ENCODE measurements around the gene REC8.
A peak's percentile ranks its signal among the peaks of the same experiment; 100 is the strongest.

REC8 gene

DNA sequence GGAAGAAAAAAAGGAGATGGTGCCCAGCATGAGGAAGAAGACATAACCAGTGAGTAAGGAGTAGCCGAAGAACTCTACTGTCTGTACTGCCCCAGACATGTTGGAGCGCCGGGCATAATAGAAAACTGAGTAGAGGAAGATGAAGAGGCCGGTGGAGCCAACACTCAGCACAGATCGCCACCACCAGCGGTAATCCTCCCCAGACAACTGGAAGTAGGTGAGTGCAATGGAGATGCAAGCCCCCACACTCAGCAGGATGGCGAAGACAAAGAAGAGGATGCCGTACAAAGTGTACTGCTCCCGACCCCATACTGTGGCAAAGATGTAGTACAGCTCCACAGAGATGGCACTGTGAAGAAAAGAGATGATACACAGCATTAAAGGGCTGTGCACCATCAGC lies 17.6 kb downstream of the REC8 start:
- peaks cover 35% of the 10 kb centered on the region for H3K4me1 Mint-ChIP-seq
- no peaks in the 10 kb centered on the region for H3K27me3 Mint-ChIP-seq (ENCODE audit: low read depth)
- no peaks in the 10 kb centered on the region for H3K9me3 Mint-ChIP-seq
- H3K27ac Mint-ChIP-seq, result peak overlapping the region; percentile 44 to 90 (median 88)
- H3K36me3 Mint-ChIP-seq (ENCODE audit: low read depth), result peaks cover 31% of the 10 kb centered on the region
- peak overlapping the region in 1 of 3 experiments; percentile 95 for H3K4me3 Mint-ChIP-seq
- TF ChIP-seq, protein P1, sequence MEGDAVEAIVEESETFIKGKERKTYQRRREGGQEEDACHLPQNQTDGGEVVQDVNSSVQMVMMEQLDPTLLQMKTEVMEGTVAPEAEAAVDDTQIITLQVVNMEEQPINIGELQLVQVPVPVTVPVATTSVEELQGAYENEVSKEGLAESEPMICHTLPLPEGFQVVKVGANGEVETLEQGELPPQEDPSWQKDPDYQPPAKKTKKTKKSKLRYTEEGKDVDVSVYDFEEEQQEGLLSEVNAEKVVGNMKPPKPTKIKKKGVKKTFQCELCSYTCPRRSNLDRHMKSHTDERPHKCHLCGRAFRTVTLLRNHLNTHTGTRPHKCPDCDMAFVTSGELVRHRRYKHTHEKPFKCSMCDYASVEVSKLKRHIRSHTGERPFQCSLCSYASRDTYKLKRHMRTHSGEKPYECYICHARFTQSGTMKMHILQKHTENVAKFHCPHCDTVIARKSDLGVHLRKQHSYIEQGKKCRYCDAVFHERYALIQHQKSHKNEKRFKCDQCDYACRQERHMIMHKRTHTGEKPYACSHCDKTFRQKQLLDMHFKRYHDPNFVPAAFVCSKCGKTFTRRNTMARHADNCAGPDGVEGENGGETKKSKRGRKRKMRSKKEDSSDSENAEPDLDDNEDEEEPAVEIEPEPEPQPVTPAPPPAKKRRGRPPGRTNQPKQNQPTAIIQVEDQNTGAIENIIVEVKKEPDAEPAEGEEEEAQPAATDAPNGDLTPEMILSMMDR (IDR thresholded peaks at IDR 0.05; ENCODE audit: unreplicated experiment in 3 of 3), result no peak

DNA sequence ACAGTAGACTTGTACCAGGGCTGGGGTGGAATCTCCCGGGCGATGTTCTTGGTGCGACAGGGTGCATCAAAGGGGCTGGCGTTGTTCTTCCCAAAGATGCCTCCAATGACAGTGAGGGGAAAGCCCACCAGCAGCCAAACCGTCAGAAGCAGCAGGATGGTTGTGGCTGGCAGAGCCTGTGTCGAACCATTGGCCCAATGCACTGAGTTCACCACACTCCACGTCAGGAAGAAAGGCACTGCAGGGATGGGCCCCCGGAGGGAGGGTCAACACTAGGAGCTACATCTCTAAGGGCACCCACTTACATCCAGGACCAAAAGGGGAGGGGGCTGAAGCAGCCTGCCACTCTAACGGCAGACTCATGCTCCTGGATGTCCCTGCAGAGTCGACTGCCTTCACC lies 18.5 kb downstream of the REC8 start:
- TF ChIP-seq, protein P1 (IDR thresholded peaks at IDR 0.05; ENCODE audit: unreplicated experiment in 3 of 3), result no peak
- Mint-ChIP-seq H3K27me3 (ENCODE audit: low read depth) (no peaks in the 10 kb centered on the region), H3K36me3 (ENCODE audit: low read depth) (peaks cover 31% of the 10 kb centered on the region), H3K9me3 (no peaks in the 10 kb centered on the region), H3K4me1 (peaks cover 41% of the 10 kb centered on the region), H3K27ac (no peak overlapping the region), H3K4me3 (peak overlapping the region in 1 of 3 experiments; percentile 37)

DNA sequence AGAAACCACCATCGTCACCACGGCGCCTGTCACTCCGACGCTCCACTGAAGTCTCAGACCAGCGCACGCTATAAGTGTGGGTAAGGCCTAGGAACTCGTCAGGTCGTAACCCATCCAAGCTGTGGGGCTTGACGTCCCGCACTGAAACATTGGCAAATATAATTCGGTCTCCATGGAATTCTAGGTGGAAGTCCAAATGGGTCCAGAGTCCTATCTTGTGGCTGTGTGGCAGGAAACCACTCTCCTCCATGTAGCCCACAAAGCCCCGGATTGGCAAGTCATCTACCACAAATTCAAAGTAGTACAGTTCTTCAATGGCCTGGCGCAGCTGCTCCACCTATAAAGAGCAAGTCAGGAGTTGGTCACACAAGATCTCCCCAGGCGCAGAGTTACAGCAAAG lies 21.1 kb downstream of the REC8 start:
- H3K27me3 Mint-ChIP-seq (ENCODE audit: low read depth), result no peaks in the 10 kb centered on the region
- H3K4me3 Mint-ChIP-seq, result peak overlapping the region; percentile 57 to 73 (median 65)
- H3K27ac Mint-ChIP-seq, result peak overlapping the region in 1 of 3 experiments; percentile 71
- TF ChIP-seq, protein P1 (IDR thresholded peaks at IDR 0.05; ENCODE audit: unreplicated experiment in 3 of 3), result no peak
- peaks cover 31% of the 10 kb centered on the region for H3K36me3 Mint-ChIP-seq (ENCODE audit: low read depth)
- H3K4me1 Mint-ChIP-seq, result peaks cover 44% of the 10 kb centered on the region
- no peaks in the 10 kb centered on the region for H3K9me3 Mint-ChIP-seq

DNA sequence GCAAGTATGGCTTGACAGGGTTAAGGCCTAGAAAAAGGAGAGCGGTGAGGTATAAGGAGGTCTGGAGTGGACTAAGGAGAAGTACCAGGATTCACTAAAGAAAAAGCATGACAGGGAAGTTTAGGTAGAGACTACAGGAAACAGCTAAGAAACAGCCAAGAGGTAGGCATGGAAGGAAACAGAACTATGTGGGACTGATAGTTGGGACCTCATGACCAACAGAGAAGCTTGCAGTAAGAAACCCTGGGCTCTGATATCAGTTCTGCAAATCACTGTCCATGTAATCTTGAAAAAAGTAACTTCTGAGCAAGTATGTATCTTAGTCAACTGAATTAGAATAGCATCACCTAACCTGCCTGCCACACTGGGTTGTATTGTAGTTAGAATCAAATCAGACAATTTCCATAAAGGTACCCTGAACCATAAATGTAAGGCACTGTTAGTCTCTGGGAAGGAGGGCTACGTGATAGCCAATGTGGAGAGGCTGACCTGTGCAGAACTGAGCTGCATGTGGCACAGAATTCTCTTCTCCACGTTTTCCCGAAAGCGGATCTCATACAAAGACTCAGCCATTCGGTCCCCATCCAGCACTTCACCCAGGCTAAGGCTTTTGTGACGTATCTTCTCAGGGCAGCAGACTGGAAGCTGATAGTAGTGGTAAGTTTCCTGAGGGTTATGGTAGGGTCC lies 22.4 kb downstream of the REC8 start:
- peak overlapping the region; percentile 95 to 97 (median 95) for H3K27ac Mint-ChIP-seq
- H3K4me3 Mint-ChIP-seq, result peak overlapping the region; percentile 90 to 99 (median 97)
- TF ChIP-seq, protein P1 (IDR thresholded peaks at IDR 0.05; ENCODE audit: unreplicated experiment in 3 of 3), result no peak
- H3K36me3 Mint-ChIP-seq (ENCODE audit: low read depth), result peaks cover 38% of the 10 kb centered on the region
- peaks cover 43% of the 10 kb centered on the region for H3K4me1 Mint-ChIP-seq
- no peaks in the 10 kb centered on the region for H3K27me3 Mint-ChIP-seq (ENCODE audit: low read depth)
- no peaks in the 10 kb centered on the region for H3K9me3 Mint-ChIP-seq

DNA sequence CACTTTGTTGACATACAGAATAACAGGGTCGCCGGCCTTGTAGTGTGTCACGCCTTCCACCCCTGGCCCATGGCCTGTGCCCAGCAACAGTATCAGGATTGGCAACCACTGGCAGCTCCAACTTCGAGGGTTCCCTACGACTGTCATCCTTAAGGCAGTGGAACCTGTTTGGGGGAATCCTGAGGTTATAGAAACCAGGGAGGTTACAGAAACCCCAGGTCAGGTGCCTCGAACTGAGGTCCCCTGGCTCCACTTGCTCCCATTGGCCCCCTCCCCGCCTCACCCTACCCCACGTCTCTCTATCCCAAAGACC lies 22.9 kb downstream of the REC8 start:
- H3K4me1 Mint-ChIP-seq, result peaks cover 41% of the 10 kb centered on the region
- no peaks in the 10 kb centered on the region for H3K9me3 Mint-ChIP-seq
- no peaks in the 10 kb centered on the region for H3K27me3 Mint-ChIP-seq (ENCODE audit: low read depth)
- H3K36me3 Mint-ChIP-seq (ENCODE audit: low read depth), result peaks cover 40% of the 10 kb centered on the region
- TF ChIP-seq, protein P1 (IDR thresholded peaks at IDR 0.05; ENCODE audit: unreplicated experiment in 3 of 3), result no peak
- H3K27ac Mint-ChIP-seq, result peak overlapping the region; percentile 95 to 97 (median 95)
- H3K4me3 Mint-ChIP-seq, result peak overlapping the region; percentile 90 to 99 (median 97)

Measured in nephron (organoid).